Sigmoid colon (tissue), 7 donors: ENCODE results near the gene SPP2. TPM values are rescaled to one million over a fixed set of nuclear protein-coding genes. Genes with fewer than 3 reads are reported as not detected.

Source experiments
- DNase-seq: peaks from one replicate; pipeline ENCODE4 v3.0.0-alpha.2; 2019
- H3K27ac ChIP-seq, 4 donors: fragments of 200-600 bp; sonication (generic); one replicate each; pipeline ENCODE4 v1.5.1; 2016 to 2019; ENCODE audit warnings: mild to moderate bottlenecking in 1 of 4
- H3K27me3 ChIP-seq, 3 donors: fragments of 200-600 bp; sonication (generic); one replicate each; pipeline ENCODE4 v1.5.1; 2019; ENCODE audit warnings: mild to moderate bottlenecking in 1 of 3
- H3K36me3 ChIP-seq, 4 donors: fragments of 200-600 bp; sonication (generic); one replicate each; pipeline ENCODE4 v1.5.1; 2016 to 2019
- H3K4me1 ChIP-seq, 4 donors: fragments of 200-600 bp; sonication (generic); one replicate each; pipeline ENCODE4 v1.5.1; 2017 to 2019
- H3K4me3 ChIP-seq, 4 donors: fragments of 200-600 bp; sonication (generic); one replicate each; pipeline ENCODE4 v1.5.1; 2017 to 2019; ENCODE audit warnings: mild to moderate bottlenecking in 2 of 4, moderate library complexity in 1 of 4
- H3K9me3 ChIP-seq, 4 donors: fragments of 200-600 bp in 3 of 4; sonication (generic) in 3 of 4; one replicate each; pipeline versions ENCODE4 v1.5.1 to v1.6.1; 2013 to 2019
- EP300 ChIP-seq, 4 donors: sonication (generic); formaldehyde crosslinking; IDR thresholded peaks; one replicate each; pipeline ENCODE4 v1.6.1; 2017; ENCODE audit warnings: antibody characterized with exemption in 4 of 4
- POLR2A ChIP-seq, 2 donors: fragments of 450-650 bp; IDR thresholded peaks; one replicate each; pipeline ENCODE4 v1.6.1; 2016; ENCODE audit warnings: antibody characterized with exemption in 2 of 2, mild to moderate bottlenecking in 2 of 2, moderate library complexity in 2 of 2
- POLR2AphosphoS5 ChIP-seq, 4 donors: sonication (generic); formaldehyde crosslinking; IDR thresholded peaks; one replicate each; pipeline ENCODE4 v1.6.1; 2017; ENCODE audit warnings: antibody characterized with exemption in 4 of 4
- WGBS, 2 donors: extraction: QIAGEN DNeasy Blood & Tissue Kit; methylation state at CpG; one replicate each; pipeline ENCODE4 v1.1.7; 2013; 5-methylcytosine and 5-hydroxymethylcytosine counted together
- intact Hi-C: fragments of 100-400 bp; cut with DNase I; formaldehyde crosslinking; loops from one replicate; pipeline ENCODE4 v1.15.1; 2023
- polyA plus RNA-seq, 3 donors: library from polyadenylated mRNA; stranded (reverse); fragments of 200-250 nt; gene quantifications; one replicate each; pipeline ENCODE4 v1.2.3, GENCODE V29; 2013
- total RNA-seq, 4 donors: library from RNA; depleted of rRNA; stranded (reverse); fragments of >200 nt; gene quantifications; one replicate each; pipeline ENCODE4 v1.1.0, GENCODE V29; 2016
- TF ChIP-seq, protein P1 (sequence below), 4 experiments: fragments of 450-650 bp in 3 of 4; fragments of 200-600 bp in 1 of 4; IDR thresholded peaks; one replicate each; pipeline ENCODE4 v1.5.1; 2016 to 2019; ENCODE audit warnings: antibody characterized with exemption in 4 of 4, mild to moderate bottlenecking in 3 of 4, moderate library complexity in 2 of 4
- donor health status: healthy with polysubstance abuse.
- donor health status: Bipolar disorder and iron deficiency.
- donor health status: healthy.

Gene SPP2
- total and polyA plus RNA-seq, 7 donors: not detected

GRCh38 chr2:234111523-234111922, 61.0 kb downstream of the SPP2 start:
- intact Hi-C loops: no loop called here
- 42 to 62% methylated on average over 1 of the region's 1 CpG for WGBS, 2 donors
- DNase-seq: no peak
- no peaks in the 10 kb centered on the region for H3K4me1 ChIP-seq
- no peaks in the 10 kb centered on the region for H3K27me3 ChIP-seq
- no peak overlapping the region for H3K4me3 ChIP-seq
- H3K27ac ChIP-seq: no peak overlapping the region
- TF ChIP-seq POLR2AphosphoS5 (IDR thresholded peaks at IDR 0.05): no peak
- no peak for TF ChIP-seq EP300 (IDR thresholded peaks at IDR 0.05)
- TF ChIP-seq, protein P1, sequence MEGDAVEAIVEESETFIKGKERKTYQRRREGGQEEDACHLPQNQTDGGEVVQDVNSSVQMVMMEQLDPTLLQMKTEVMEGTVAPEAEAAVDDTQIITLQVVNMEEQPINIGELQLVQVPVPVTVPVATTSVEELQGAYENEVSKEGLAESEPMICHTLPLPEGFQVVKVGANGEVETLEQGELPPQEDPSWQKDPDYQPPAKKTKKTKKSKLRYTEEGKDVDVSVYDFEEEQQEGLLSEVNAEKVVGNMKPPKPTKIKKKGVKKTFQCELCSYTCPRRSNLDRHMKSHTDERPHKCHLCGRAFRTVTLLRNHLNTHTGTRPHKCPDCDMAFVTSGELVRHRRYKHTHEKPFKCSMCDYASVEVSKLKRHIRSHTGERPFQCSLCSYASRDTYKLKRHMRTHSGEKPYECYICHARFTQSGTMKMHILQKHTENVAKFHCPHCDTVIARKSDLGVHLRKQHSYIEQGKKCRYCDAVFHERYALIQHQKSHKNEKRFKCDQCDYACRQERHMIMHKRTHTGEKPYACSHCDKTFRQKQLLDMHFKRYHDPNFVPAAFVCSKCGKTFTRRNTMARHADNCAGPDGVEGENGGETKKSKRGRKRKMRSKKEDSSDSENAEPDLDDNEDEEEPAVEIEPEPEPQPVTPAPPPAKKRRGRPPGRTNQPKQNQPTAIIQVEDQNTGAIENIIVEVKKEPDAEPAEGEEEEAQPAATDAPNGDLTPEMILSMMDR (IDR thresholded peaks at IDR 0.05): no peak
- TF ChIP-seq POLR2A (IDR thresholded peaks at IDR 0.05): no peak
- H3K36me3 ChIP-seq: no peaks in the 10 kb centered on the region
- H3K9me3 ChIP-seq: peaks cover 0 to 2% (median 0%) of the 10 kb centered on the region in 4 donors

DNA sequence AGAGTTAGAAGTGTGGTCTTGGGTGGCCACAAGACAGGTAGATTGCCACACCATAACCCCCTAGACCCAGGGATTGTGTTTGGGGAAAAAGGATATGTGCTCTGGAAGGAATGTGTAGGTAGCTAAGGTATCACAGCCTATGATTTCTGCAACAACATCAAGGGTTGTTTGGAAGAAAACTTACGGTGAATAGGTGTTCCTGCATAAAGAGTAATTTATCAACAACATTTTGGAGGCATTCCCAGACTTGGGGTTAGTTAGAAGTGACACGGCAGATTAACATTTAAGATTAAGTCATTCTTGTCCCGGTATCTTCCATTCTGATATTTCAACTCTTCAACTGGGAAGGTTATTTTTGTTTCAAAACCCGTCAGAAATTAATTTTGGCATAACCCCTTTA, 65.5 kb downstream of the SPP2 start:
- Histone ChIP-seq H3K9me3 (no peaks in the 10 kb centered on the region), H3K4me3 (no peak overlapping the region), H3K36me3 (no peaks in the 10 kb centered on the region), H3K27me3 (no peaks in the 10 kb centered on the region), H3K4me1 (no peaks in the 10 kb centered on the region), H3K27ac (no peak overlapping the region)
- TF ChIP-seq, protein P1 (IDR thresholded peaks at IDR 0.05): no peak
- TF ChIP-seq POLR2A (IDR thresholded peaks at IDR 0.05): no peak
- TF ChIP-seq POLR2AphosphoS5 (IDR thresholded peaks at IDR 0.05): no peak
- no peak for TF ChIP-seq EP300 (IDR thresholded peaks at IDR 0.05)
- intact Hi-C loops: no loop called here
- 51 to 74% methylated on average over 4 of the region's 4 CpGs for WGBS, 2 donors
- no peak for DNase-seq

DNA sequence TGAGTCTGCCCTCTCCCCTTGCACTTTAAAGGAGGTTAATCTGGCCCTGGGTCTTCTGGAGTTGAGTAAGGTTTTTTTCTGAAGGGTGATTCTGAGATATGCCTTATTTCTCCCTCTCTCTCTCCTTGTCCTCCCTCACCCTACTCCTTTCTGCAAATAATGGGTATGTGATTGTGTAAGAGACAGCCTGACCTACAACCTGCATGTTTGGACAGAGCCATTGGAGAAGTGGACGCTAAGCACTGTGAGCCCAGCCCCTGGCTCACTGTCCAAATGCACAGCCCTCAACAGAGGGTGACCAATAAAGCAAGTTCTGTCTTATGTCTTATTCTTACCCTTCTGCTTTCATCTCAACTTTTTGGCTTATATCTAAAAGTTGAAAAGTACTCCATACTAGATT, 71.5 kb downstream of the SPP2 start:
- no peak overlapping the region for H3K27ac ChIP-seq
- H3K36me3 ChIP-seq: no peaks in the 10 kb centered on the region
- WGBS, 2 donors: 92% methylated on average over 1 of the region's 1 CpG
- no peaks in the 10 kb centered on the region for H3K9me3 ChIP-seq
- TF ChIP-seq, protein P1 (IDR thresholded peaks at IDR 0.05): no peak
- TF ChIP-seq EP300 (IDR thresholded peaks at IDR 0.05): no peak
- TF ChIP-seq POLR2AphosphoS5 (IDR thresholded peaks at IDR 0.05): no peak
- TF ChIP-seq POLR2A (IDR thresholded peaks at IDR 0.05): no peak
- intact Hi-C loops: no loop called here
- H3K4me1 ChIP-seq: no peaks in the 10 kb centered on the region
- DNase-seq: no peak
- H3K27me3 ChIP-seq: no peaks in the 10 kb centered on the region
- no peak overlapping the region for H3K4me3 ChIP-seq

GRCh38 chr2:234125451-234126145, 75.1 kb downstream of the SPP2 start:
- H3K4me1 ChIP-seq: no peaks in the 10 kb centered on the region
- DNase-seq: no peak
- H3K9me3 ChIP-seq: no peaks in the 10 kb centered on the region
- H3K27me3 ChIP-seq: no peaks in the 10 kb centered on the region
- intact Hi-C loops: no loop called here
- 70 to 85% methylated on average over 7 of the region's 7 CpGs for WGBS, 2 donors
- H3K36me3 ChIP-seq: no peaks in the 10 kb centered on the region
- no peak overlapping the region for H3K27ac ChIP-seq
- TF ChIP-seq EP300 (IDR thresholded peaks at IDR 0.05) (no peak), POLR2A (IDR thresholded peaks at IDR 0.05) (no peak), POLR2AphosphoS5 (IDR thresholded peaks at IDR 0.05) (no peak)
- TF ChIP-seq, protein P1 (IDR thresholded peaks at IDR 0.05): no peak
- no peak overlapping the region for H3K4me3 ChIP-seq

GRCh38 chr2:234126146-234126470, 75.6 kb downstream of the SPP2 start:
- WGBS, 2 donors: 86 to 89% methylated on average over 6 of the region's 6 CpGs
- no peaks in the 10 kb centered on the region for H3K4me1 ChIP-seq

More at GRCh38 chr2:234126146-234126470, 75.6 kb downstream of the SPP2 start:
- intact Hi-C loops: no loop called here
- Histone ChIP-seq H3K9me3 (no peaks in the 10 kb centered on the region), H3K27ac (no peak overlapping the region), H3K4me3 (no peak overlapping the region), H3K27me3 (no peaks in the 10 kb centered on the region), H3K36me3 (no peaks in the 10 kb centered on the region)
- no peak for TF ChIP-seq EP300 (IDR thresholded peaks at IDR 0.05)
- TF ChIP-seq, protein P1 (IDR thresholded peaks at IDR 0.05): no peak
- TF ChIP-seq POLR2A (IDR thresholded peaks at IDR 0.05): no peak
- TF ChIP-seq POLR2AphosphoS5 (IDR thresholded peaks at IDR 0.05): no peak
- DNase-seq: no peak
